HG02981 (cell line): Measurements from ENCODE around the gene CHEK2.
"Not testable (repeated sequence)": the region's sequence is repeated elsewhere in the genome, so short reads cannot be mapped to it uniquely, and the experiment has no call there.

Experiments used
- ATAC-seq: cut with Tn5 transposase; IDR thresholded peaks from one replicate; pipeline ENCODE4 v1.9.1; 2021; ENCODE audit warnings: mild to moderate bottlenecking, moderate library complexity; ENCODE audit not compliant: unreplicated experiment

The CHEK2 gene

GRCh38 chr22:28693041-28693760 lies 48.4 kb downstream of the CHEK2 start:
- not testable (repeated sequence) for ATAC-seq

GRCh38 chr22:28689796-28690195 lies 51.8 kb downstream of the CHEK2 start:
- ATAC-seq = not testable (repeated sequence)

- not testable (repeated sequence) for ATAC-seq
Measured at GRCh38 chr22:28682966-28683365, 58.7 kb downstream of the CHEK2 start.

- not testable (repeated sequence) for ATAC-seq
Measured at GRCh38 chr22:28680813-28681490, 60.7 kb downstream of the CHEK2 start.

DNA sequence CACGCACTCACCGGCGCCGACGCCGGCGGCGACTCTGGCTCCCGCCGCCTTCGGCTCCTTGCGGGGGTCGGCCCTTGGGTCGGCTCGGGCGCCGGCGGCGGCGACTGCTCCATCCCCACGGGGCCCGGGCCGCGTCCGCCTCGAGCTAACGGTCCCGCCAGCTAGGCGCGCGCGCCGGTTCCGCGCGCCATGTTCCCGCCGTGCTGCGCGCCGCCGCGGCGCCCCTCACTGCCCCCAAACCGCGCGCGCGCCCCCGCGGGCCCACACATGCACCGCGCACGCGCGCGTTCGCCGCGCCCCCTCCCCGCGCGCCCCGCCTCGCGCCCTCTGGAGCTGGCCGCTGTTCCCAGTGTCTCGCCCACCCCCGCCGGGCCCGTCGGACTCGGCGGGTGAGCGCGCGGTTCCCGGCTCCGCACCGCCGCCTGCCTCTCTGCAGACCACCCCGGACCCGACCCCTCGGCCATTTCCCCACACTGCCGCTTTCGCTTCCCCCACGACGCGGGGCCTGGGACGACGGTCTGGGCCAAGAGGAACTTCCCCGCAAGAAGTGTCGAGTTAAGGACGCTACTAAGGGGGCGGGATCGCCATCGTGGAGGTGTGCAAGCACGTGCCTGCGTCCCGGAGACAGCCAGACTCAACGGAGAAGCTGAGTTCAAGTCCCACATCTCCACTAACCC lies 61.9 kb downstream of the CHEK2 start, which contains the start of gene TTC28:
Gene TTC28, minus strand, starts transcription at position 230 of the 677 bp plus-strand sequence. Its CDS starts 117 bp downstream, at position 113.
- not testable (repeated sequence) for ATAC-seq

DNA sequence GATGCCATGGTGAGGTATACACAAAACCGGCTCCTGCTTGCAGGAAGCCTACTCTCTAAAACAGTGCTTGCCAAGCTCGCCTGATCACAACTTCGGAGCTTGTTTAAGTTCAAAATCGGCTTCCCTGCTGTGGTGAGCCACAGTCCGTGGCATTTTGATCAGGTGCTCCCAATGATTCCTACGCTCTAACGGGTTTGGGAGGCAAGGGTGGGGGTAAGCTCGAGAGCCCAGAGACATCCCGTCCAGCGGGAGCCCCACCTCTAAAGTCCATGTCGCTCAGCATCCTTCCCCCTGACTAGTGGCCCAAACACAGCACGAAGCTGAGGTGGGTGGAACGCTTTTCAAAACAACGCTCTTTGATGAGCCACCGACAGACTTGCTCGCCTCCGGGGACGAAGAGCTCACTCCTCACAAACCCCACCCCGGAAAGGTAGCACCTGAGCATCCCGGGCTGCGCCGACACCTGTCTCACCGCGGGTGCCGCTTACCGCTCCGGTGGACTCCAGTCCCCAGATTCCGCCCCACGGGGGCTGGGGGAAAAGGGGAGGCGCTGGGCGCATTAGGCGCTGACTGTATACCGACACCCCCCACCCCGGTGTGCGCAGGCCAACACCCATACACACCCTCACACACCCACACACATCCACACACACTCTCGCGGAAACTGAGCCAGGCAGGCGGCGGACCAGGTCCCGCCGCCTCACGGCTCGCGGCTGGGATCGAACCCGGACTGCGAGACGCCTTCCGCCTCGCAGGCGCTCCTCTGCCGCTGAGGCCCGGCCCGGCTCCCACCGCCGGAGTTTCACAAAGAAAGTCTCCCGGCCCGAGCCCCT lies 62.6 kb downstream of the CHEK2 start:
- ATAC-seq = not testable (repeated sequence)

GRCh38 chr22:28678170-28678569 lies 63.5 kb downstream of the CHEK2 start:
- ATAC-seq = not testable (repeated sequence)

DNA sequence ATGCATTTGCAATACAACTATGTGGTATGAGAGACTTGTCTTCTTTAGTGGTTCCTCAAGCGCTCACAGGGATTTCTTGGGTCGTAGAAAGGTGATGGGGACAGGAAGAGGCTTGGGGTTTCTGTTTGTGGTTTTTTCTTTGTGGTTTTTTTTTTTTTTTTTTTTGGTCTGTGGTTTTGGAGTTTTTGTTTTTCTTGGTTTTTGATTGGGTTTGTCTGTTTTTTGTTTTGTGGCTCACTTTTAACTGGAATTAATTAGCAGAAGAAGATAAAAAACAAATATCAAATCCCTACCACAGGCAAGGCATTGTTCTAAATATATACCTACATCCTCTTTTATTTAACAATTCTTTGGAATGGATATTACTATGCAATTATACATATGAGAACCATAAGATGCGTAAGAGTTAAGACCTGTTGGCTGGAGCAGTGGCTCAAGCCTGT lies 67.5 kb downstream of the CHEK2 start:
- ATAC-seq = no peak

GRCh38 chr22:28670756-28671155 lies 70.9 kb downstream of the CHEK2 start:
- no peak for ATAC-seq

GRCh38 chr22:28670161-28670560 lies 71.5 kb downstream of the CHEK2 start:
- ATAC-seq = no peak

DNA sequence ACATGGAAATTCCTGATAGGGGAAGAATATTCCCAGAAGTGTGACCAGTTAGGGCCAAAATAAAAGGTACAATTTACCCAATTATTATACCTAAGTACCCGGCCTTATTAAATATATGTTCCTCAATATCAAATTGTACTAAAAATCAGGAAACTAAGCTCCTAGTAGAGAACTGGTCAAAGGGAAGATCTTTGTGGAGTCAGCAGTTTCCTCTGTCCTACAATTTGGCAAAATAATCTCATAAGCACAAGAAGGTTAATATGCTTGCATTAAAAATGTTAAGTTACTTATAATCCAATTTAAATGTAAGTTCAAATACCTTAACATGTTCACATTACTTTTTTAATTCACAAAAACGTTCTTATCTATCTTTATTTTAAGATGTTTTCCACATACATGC lies 72.2 kb downstream of the CHEK2 start:
- ATAC-seq = no peak

DNA sequence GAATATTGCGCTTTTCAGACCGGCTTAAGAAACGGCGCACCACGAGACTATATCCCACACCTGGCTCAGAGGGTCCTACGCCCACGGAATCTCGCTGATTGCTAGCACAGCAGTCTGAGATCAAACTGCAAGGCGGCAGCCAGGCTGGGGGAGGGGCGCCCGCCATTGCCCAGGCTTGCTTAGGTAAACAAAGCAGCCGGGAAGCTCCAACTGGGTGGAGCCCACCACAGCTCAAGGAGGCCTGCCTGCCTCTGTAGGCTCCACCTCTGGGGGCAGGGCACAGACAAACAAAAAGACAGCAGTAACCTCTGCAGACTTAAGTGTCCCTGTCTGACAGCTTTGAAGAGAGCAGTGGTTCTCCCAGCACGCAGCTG lies 78.1 kb downstream of the CHEK2 start:
- ATAC-seq = not testable (repeated sequence)

DNA sequence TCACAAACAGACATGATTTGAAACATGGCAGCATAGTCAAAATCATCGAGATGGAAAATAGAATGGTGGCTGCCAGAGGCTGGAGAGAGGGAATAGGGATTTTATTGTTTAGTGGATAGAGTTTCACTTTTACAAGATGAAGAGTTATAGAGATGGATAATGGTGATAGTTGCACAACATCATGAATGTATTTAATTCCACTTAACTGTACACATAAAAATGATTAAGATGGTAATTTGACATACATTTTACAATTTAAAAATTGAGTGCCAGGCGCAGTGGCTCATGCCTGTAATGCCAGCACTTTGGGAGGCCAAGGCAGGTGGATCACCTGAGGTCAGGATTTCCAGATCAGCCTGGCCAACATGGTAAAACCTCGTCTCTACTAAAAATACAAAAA lies 83.2 kb downstream of the CHEK2 start:
- no peak for ATAC-seq

- ATAC-seq = no peak
Measured at GRCh38 chr22:28656181-28656580, 85.4 kb downstream of the CHEK2 start.

DNA sequence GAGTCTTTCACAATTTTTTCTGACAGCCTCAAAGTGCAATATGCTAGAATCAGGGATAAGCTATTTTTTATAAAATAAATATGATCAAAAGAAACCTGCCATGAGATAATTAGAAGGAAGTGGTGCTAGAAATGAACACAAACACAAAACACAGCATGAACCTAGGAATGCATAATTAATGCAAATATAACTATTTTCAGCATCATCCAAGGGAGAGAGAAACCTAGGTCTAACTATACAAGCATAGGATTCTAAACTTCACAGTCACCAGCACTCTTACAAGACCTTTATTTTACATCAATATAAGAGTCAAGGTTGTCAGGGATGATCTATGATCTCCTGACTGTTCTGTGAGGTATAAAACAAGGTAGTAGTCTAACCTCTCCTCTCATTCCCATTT lies 91.2 kb downstream of the CHEK2 start:
- no peak for ATAC-seq

DNA sequence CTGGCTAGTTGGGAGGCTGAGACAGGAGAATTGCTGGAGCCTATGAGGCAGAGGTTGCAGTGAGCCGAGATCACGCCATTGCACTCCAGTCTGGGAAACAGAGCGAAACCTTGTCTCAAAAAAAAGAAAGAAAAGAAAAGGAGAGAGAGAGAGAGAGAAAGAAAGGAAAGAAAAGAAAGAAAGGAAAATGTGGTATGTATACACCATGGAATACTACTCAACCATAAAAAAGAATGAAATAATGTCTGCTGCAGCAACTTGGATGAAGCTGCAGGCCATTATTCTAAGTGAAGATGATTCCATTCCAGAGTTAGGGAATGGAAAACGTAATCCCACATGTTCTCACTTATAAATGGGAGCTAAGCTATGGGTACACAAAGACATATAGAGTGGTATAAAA lies 92.8 kb downstream of the CHEK2 start:
- no peak for ATAC-seq

DNA sequence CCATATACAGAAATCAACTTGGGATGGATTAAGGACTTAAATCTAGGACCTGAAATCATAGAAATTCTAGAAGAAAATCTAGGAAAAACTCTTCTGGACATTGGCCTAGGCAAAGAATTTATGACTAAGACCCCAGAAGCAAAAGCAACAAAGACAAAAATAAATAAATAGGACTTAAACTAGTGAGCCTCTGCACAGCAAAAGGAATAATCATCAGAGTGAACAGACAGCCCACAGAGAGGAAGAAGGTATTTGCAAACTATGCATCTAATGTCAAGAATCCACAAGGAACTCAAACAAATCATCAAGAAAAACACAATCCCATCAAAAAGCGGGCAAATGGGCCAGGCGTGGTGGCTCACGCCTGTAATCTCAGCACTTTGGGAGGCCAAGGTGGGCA lies 94.4 kb downstream of the CHEK2 start:
- ATAC-seq = no peak

DNA sequence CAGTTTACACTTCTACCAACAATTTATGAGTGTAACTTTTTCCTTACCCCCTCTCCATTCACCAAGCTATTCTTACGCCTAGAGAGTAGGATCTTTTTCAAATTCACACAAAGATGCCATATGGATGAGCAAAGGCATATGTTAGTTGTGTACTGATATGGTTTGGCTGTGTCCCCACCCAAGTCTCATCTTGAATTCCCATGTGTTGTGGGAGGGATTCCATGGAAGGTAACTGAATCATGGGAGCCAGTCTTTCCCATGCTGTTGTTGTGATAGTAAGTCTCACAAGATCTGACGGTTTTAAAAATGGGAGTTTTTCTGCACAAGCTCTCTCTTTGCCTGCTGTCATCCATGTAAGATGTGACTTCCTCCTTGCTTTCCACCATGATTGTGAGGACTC lies 102.3 kb downstream of the CHEK2 start:
- no peak for ATAC-seq
